ENCODE results near the gene HES2.
"Not testable (repeated sequence)": the region's sequence is repeated elsewhere in the genome, so short reads cannot be mapped to it uniquely, and the experiment has no call there.

Gene HES2

DNA sequence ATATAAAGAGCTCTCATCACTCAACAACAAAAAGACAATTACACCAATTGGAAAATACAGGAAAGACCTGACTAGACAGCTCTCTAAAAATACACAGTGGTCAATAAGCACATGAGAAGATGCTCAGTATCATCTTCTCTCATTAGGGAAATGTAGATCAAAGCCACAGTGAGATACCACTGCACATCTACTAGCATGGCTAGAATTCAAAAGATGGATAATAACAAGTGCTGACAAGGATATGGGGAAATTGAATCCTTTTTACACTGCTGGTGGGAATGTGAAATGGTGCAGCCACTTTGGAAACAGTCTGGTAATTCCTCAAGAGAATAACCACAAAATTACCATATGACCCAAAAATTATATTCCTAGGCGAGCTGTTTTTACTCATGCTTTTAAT lies 35.6 kb downstream of the HES2 start:
- DNase-seq = no peak

- DNase-seq = no peak
These were observed 39.7 kb downstream of the HES2 start for GRCh38 chr1:6380037-6380436.

DNA sequence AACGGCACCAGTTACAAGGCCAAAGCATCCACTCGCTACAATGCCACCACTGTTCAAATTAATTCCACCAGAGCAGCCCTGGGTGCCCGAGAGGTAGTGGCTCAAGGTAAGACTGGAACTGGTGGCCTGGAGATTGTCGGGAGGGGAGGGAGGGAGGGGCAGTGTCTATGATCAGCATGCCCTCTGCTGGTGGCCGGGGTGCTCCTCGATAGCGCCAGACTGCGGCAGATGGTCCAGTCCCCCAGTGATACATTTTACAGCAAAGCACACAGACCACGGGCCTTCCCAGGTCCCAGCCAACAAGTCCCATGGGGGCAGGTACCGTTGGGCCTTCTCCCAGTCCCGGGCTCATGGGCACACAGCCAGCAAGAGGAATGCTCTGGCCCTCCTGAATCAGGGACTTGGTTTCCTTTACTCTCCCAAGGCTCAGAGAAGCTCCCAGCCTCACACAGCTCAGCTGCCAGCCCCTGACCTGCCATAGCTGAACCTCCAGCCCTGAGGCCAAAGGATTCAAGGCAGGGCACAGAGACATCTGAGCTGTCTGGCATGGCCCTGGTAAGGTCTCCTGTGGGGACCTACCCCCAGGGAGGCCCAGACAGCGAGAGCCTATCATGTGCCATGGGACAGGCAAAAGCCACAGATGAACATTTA lies 41.5 kb downstream of the HES2 start:
- DNase-seq = no peak

GRCh38 chr1:6373961-6374720 lies 45.6 kb downstream of the HES2 start:
- no peak for DNase-seq

GRCh38 chr1:6372236-6372635 lies 47.5 kb downstream of the HES2 start:
- not testable (repeated sequence) for DNase-seq

DNA sequence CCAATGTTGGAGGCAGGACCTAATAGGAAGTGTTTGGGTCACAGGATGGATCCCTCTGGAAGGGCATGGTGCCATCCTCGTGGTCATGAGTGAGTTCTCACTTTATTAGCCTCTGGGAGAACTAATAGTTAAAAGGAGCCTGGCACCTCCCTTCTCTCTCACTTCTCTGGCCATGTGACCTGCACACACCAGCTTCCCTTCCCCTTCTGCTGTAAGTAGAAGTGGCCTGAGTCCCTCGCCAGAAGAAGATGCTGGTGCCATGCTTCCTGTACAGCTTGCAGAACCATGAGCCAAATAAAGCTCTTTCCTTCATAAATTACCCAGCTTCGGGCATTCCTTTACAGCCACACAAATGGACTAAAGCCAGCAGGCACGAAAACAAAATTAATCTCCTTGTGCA lies 49.7 kb downstream of the HES2 start:
- DNase-seq = no peak

DNA sequence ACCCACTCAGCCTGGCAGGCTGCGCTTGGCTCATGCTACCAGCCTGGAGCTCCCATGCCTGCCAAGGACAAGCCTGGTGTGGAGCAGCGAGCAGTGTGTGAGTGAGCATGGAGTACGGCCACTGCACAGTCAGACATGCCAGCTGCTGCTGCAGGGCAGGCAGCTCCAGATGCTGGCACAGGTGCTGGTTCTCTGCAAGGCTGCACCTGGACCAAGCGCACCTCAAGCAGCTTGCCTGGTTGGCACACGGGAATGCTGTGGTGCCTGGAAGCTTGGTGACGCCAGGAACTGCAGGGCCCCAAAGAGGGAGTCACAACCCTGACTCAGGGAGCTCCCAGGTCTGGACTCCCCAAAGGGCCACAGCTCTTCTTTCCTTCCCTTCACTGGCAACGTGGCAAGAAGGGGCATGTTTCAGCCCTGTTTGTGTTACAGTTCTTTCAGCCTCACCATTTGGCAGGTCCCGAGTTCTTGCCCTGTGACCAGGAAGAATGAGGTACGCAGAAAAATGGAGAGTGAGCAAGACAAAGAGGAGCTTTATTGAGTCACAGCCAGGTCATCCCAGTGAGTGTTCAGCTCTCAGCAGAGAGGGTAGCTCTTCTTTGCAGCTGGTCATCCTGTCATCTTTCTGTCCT lies 52.2 kb downstream of the HES2 start:
- no peak for DNase-seq

DNA sequence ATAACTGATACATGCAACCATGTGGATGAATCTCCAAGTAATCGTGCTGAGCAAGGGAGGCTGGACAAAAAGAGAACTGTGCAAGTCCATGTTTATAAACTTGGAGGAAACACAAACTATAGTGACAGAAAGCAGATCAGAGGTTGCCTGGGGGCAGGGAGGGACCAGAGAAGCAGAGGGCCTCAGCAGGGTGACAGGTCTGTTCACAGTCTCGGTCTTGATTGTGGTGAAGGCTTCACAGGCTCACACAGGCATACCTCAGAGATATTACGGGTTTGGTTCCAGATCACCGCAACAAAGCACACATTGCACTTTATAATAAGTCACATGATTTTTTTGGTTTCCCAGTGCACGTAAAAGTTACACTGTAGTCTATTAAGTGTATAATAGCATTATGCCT lies 54.7 kb downstream of the HES2 start:
- no peak for DNase-seq

- peak; percentile 45 for DNase-seq
These were observed 56.4 kb downstream of the HES2 start for GRCh38 chr1:6363085-6363884.
